ENCODE data around the gene TP53. TPM values are rescaled to one million over a fixed set of nuclear protein-coding genes. Genes with fewer than 3 reads are reported as not detected.

The TP53 gene
- total and polyA plus RNA-seq, 9 of the 15 experiments (the other 6 are each of a cell fraction or from before 2014, with no cell fraction given): 2.8 to 14.0 (median 7.1) TPM

DNA sequence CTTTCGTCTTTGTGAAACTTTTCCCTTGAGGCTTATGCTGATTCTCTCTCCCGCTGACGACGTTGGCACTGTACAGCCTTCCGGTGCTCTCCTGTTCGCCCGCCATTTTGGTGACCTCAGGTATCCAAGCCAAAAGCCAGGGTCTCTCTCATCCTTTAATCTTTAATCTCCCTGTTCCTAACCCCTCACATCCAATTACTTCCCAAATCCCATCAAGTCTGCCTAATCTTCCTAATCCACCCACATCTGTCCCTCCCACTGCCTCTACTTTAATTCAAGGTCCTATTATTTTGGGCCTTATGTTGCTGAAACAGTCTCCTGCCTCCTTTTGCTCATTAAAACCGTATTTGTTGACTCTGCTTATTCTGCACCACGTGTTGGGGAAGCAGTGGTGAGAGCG lies 8.3 kb upstream of the TP53 start:
- Histone ChIP-seq H3K9me3 (replicated peaks; ENCODE audit: control insufficient read depth, insufficient read depth, low read depth, low read length) (no peaks in the 10 kb centered on the region), H3K27ac (ENCODE audit: extremely low read depth, low read depth, low read length) (no peak overlapping the region), H3K4me3 (no peak overlapping the region), H3K36me3 (ENCODE audit: control insufficient read depth, insufficient read depth, low read length) (peaks cover 16% of the 10 kb centered on the region; the same call in 1 of the 3 replicates), H3K9me1 (ENCODE audit: control insufficient read depth, insufficient read depth, low read length) (no peaks in the 10 kb centered on the region), H3K9ac (ENCODE audit: insufficient read depth in 1 of 2, low read depth in 2 of 2, low read length in 2 of 2) (no peak overlapping the region; a peak in 1 of 4 replicates), H3K27me3 (ENCODE audit: control insufficient read depth in 2 of 2, insufficient read depth in 2 of 2, low read length in 2 of 2) (no peaks in the 10 kb centered on the region), H4K20me1 (replicated peaks; ENCODE audit: control insufficient read depth, insufficient read depth, low read length) (no peaks in the 10 kb centered on the region), H3K79me2 (ENCODE audit: control insufficient read depth, insufficient read depth, low read length) (no peaks in the 10 kb centered on the region), H3K4me1 (replicated peaks in 1 of 2; ENCODE audit: control insufficient read depth in 2 of 2, insufficient read depth in 2 of 2, low read length in 2 of 2) (peaks cover under 1 to 2% of the 10 kb centered on the region in 2 experiments; a peak in 3 of 5 replicates), H2AFZ (ENCODE audit: low read depth, low read length) (no peak overlapping the region), H3K4me2 (ENCODE audit: insufficient read depth, low read length) (no peak overlapping the region)
- ChIA-PET POLR2A (interaction anchor here (1.0 kb wide), 1 partner anchor 9 kb away, joined by 7 read pairs; no protein-coding TSS in a partner anchor), CTCF (ENCODE audit: low intra/inter-chr PET ratio) (no interaction called here)
- BruUV-seq (replicated peaks): TSS peak; percentile 31
- intact Hi-C loops (cut with micrococcal nuclease) (no loop called here), in situ Hi-C loops (cut with MboI) (no loop called here)
- ATAC-seq (no peak), DNase-seq (ENCODE audit: extremely low read depth in 1 of 4, low spot score in 3 of 4) (no peak), FAIRE-seq (no peak)
- TF ChIP-seq TCF7L2 (IDR thresholded peaks at IDR 0.05; ENCODE audit: low read depth, low read length) (no peak), PHB (CRISPR knock-in tag; IDR thresholded peaks at IDR 0.05) (no peak), PRPF4 (IDR thresholded peaks at IDR 0.05; ENCODE audit: insufficient read depth, low read depth, low read length, poor library complexity, severe bottlenecking) (no peak), TCF7 (IDR thresholded peaks at IDR 0.05; ENCODE audit: borderline replicate concordance) (no peak), NR1H2 (CRISPR knock-in tag; IDR thresholded peaks at IDR 0.05) (no peak), MBD2 (IDR thresholded peaks at IDR 0.05; ENCODE audit: borderline replicate concordance, low read depth) (no peak), ZNF253 (CRISPR knock-in tag; conservative IDR thresholded peaks at IDR 0.05) (no peak), ADNP (tag; IDR thresholded peaks at IDR 0.05) (no peak), ZFP30 (CRISPR knock-in tag; IDR thresholded peaks at IDR 0.05; ENCODE audit: borderline replicate concordance) (no peak)
- 95% methylated on average over 10 of the region's 10 CpGs for WGBS (ENCODE audit: insufficient coverage, low coverage, missing lambda C conversion rate)
